H1 (cell line): ENCODE results near the gene ZACN. TPM values are rescaled to one million over a fixed set of nuclear protein-coding genes. Genes with fewer than 3 reads are reported as not detected.

Source experiments
- CTCF ChIA-PET: fragments of 300-600 bp; sonication (Branson Sonifier 250); formaldehyde crosslinking; loops from one replicate; lab custom pipeline; 2021; ENCODE audit not compliant: partially characterized antibody; lab: Charles Lee
- POLR2A ChIA-PET: fragments of 300-600 bp; sonication (Branson Sonifier 250); formaldehyde crosslinking; loops from one replicate; lab custom pipeline; 2021; ENCODE audit warnings: inconsistent platforms; ENCODE audit not compliant: partially characterized antibody; lab: Charles Lee
- DNase-seq, 2 experiments: peaks; one replicate each; pipeline versions ENCODE4 v3.0.0 to v3.0.0-alpha.2; 2010 to 2022; ENCODE audit warnings: low spot score in 2 of 2, low read depth in 1 of 2, mixed read lengths in 1 of 2
- FAIRE-seq: peaks from 2 replicates; lab custom pipeline; 2011; peaks lifted over from hg19 to GRCh38; lab: Jason Lieb, UNC
- H2AFZ ChIP-seq: 2 replicates; pipeline ENCODE4 v1.8.1; 2012; ENCODE audit warnings: low read length, inconsistent platforms
- H2AK5ac ChIP-seq: 2 replicates; pipeline ENCODE4 v1.6.1; 2013; ENCODE audit warnings: low read depth, low read length
- H2BK120ac ChIP-seq: replicated peaks from 2 replicates; pipeline ENCODE3; 2013; ENCODE audit warnings: low read depth, low read length, inconsistent platforms
- H2BK12ac ChIP-seq: 2 replicates; pipeline ENCODE4 v1.6.1; 2013; ENCODE audit warnings: low read depth, low read length
- H2BK15ac ChIP-seq: 2 replicates; pipeline ENCODE4 v1.6.1; 2013; ENCODE audit warnings: low read length
- H2BK20ac ChIP-seq: 2 replicates; pipeline ENCODE4 v1.6.1; 2013; ENCODE audit warnings: low read length
- H2BK5ac ChIP-seq: 2 replicates; pipeline ENCODE4 v1.6.1; 2013; ENCODE audit warnings: low read depth, low read length
- H3K14ac ChIP-seq: 2 replicates; pipeline ENCODE4 v1.6.1; 2013; ENCODE audit warnings: inconsistent platforms; ENCODE audit not compliant: insufficient read length
- H3K18ac ChIP-seq: 2 replicates; pipeline ENCODE4 v1.6.1; 2013; ENCODE audit warnings: low read length; ENCODE audit errors: extremely low read depth
- H3K23ac ChIP-seq: 2 replicates; pipeline ENCODE4 v1.6.1; 2013; ENCODE audit warnings: inconsistent platforms; ENCODE audit not compliant: insufficient read length
- H3K23me2 ChIP-seq: 2 replicates; pipeline ENCODE4 v1.6.1; 2013; ENCODE audit warnings: low read depth, low read length
- H3K27ac ChIP-seq: 2 replicates; pipeline ENCODE4 v1.6.1; 2011; ENCODE audit warnings: low read depth, low read length, inconsistent platforms
- H3K27me3 ChIP-seq, 4 experiments: replicated peaks in 1 of 4; 1 replicate in 1 of 4; 2 replicates in 3 of 4; pipeline versions ENCODE4 v1.6.1 to v1.8.1; 2011 to 2013; ENCODE audit warnings: low read length in 3 of 4, mild to moderate bottlenecking in 3 of 4, inconsistent platforms in 2 of 4, mixed read lengths in 2 of 4, moderate library complexity in 1 of 4; ENCODE audit not compliant: control insufficient read depth in 3 of 4, insufficient read depth in 3 of 4; ENCODE audit errors: extremely low read depth in 1 of 4
- H3K36me3 ChIP-seq, 4 experiments: 2 replicates each; pipeline versions ENCODE4 v1.6.1 to v1.8.1; 2011 to 2013; ENCODE audit warnings: mild to moderate bottlenecking in 4 of 4, low read length in 3 of 4, moderate library complexity in 2 of 4, control low read depth in 1 of 4, inconsistent platforms in 1 of 4; ENCODE audit not compliant: insufficient read depth in 4 of 4, control insufficient read depth in 2 of 4
- H3K4ac ChIP-seq: replicated peaks from 2 replicates; pipeline ENCODE3; 2013; ENCODE audit warnings: low read length, low read depth, mixed read lengths, inconsistent platforms; ENCODE audit not compliant: insufficient read length
- H3K4me1 ChIP-seq, 4 experiments: replicated peaks in 1 of 4; 1 replicate in 1 of 4; 2 replicates in 3 of 4; pipeline versions ENCODE4 v1.6.1 to v1.8.1; 2011 to 2013; ENCODE audit warnings: low read length in 3 of 4, inconsistent platforms in 2 of 4, mixed read lengths in 1 of 4; ENCODE audit not compliant: insufficient read depth in 4 of 4, control insufficient read depth in 3 of 4
- H3K4me2 ChIP-seq, 2 experiments: 2 replicates each; pipeline versions ENCODE4 v1.6.1 to v1.8.1; 2011 to 2013; ENCODE audit warnings: low read depth in 2 of 2, low read length in 2 of 2, control low read depth in 1 of 2, inconsistent platforms in 1 of 2, mild to moderate bottlenecking in 1 of 2; ENCODE audit not compliant: insufficient read depth in 1 of 2
- H3K4me3 ChIP-seq, 4 experiments: fragments of 200-600, 300-600 bp in 1 of 4; sonication (generic), shearing (Covaris generic), sonication (Bioruptor Twin) in 1 of 4; 2 replicates each; pipeline versions ENCODE4 v1.5.1 to v1.8.1; 2011 to 2016; ENCODE audit warnings: low read length in 4 of 4, low read depth in 3 of 4, control low read depth in 2 of 4, inconsistent platforms in 2 of 4, mild to moderate bottlenecking in 2 of 4, mixed read lengths in 1 of 4, moderate library complexity in 1 of 4; ENCODE audit not compliant: insufficient read depth in 2 of 4; ENCODE audit errors: extremely low read depth in 1 of 4
- H3K56ac ChIP-seq: replicated peaks from 2 replicates; pipeline ENCODE3; 2013; ENCODE audit warnings: low read depth, mild to moderate bottlenecking, mixed read lengths, low read length, inconsistent platforms; ENCODE audit not compliant: insufficient read length
- H3K79me1 ChIP-seq: 2 replicates; pipeline ENCODE4 v1.6.1; 2013; ENCODE audit warnings: low read depth, low read length, control low read depth
- H3K79me2 ChIP-seq, 2 experiments: 2 replicates each; pipeline versions ENCODE4 v1.6.1 to v1.8.1; 2012 to 2013; ENCODE audit warnings: low read length in 2 of 2, mild to moderate bottlenecking in 2 of 2, inconsistent platforms in 1 of 2; ENCODE audit not compliant: insufficient read depth in 2 of 2, control insufficient read depth in 1 of 2
- H3K9ac ChIP-seq, 4 experiments: replicated peaks in 1 of 4; 1 replicate in 1 of 4; 2 replicates in 3 of 4; pipeline versions ENCODE4 v1.6.1 to v1.8.1; 2011 to 2013; ENCODE audit warnings: low read depth in 3 of 4, low read length in 3 of 4, control low read depth in 2 of 4, mild to moderate bottlenecking in 2 of 4, moderate library complexity in 2 of 4, inconsistent platforms in 1 of 4; ENCODE audit errors: extremely low read depth in 1 of 4
- H3K9me3 ChIP-seq, 2 experiments: 2 replicates each; pipeline versions ENCODE4 v1.6.1 to v1.8.1; 2012 to 2013; ENCODE audit warnings: mild to moderate bottlenecking in 2 of 2, moderate library complexity in 2 of 2, control low read depth in 1 of 2, inconsistent platforms in 1 of 2, low read depth in 1 of 2, low read length in 1 of 2, mixed read lengths in 1 of 2; ENCODE audit not compliant: insufficient read depth in 2 of 2
- H4K20me1 ChIP-seq, 2 experiments: replicated peaks in 1 of 2; 2 replicates each; pipeline versions ENCODE3 to v1.8.1; 2011 to 2013; ENCODE audit warnings: inconsistent platforms in 2 of 2, low read length in 2 of 2, mild to moderate bottlenecking in 1 of 2; ENCODE audit not compliant: insufficient read depth in 2 of 2, control insufficient read depth in 1 of 2
- H4K5ac ChIP-seq: 2 replicates; pipeline ENCODE4 v1.6.1; 2013; ENCODE audit warnings: low read length, low read depth, mixed read lengths, inconsistent platforms; ENCODE audit not compliant: insufficient read length
- H4K8ac ChIP-seq: 2 replicates; pipeline ENCODE4 v1.8.0; 2013; ENCODE audit warnings: mild to moderate bottlenecking, moderate library complexity, low read length, inconsistent platforms; ENCODE audit not compliant: insufficient read depth; ENCODE audit errors: extremely low read depth
- H4K91ac ChIP-seq: replicated peaks from 2 replicates; pipeline ENCODE3; 2013; ENCODE audit warnings: low read length, mixed read lengths, inconsistent platforms; ENCODE audit not compliant: insufficient read length
- CBX8 ChIP-seq: fragments of 300-800, 300-1000 bp; sonication (generic); IDR thresholded peaks from 2 replicates; pipeline ENCODE4 v1.7.1; 2016; ENCODE audit warnings: low read depth, low read length, borderline replicate concordance
- EGR1 ChIP-seq: IDR thresholded peaks from 2 replicates; pipeline ENCODE4 v1.6.1; 2011; ENCODE audit warnings: low read depth, low read length, borderline replicate concordance
- EP300 ChIP-seq, 2 experiments: IDR thresholded peaks; 1 replicate in 1 of 2; 2 replicates in 1 of 2; pipeline ENCODE4 v1.6.1; 2011 to 2012; ENCODE audit warnings: low read depth in 2 of 2, low read length in 2 of 2, mild to moderate bottlenecking in 2 of 2, borderline replicate concordance in 1 of 2, inconsistent platforms in 1 of 2, moderate library complexity in 1 of 2
- EZH2 ChIP-seq: fragments of 200-600 bp; sonication (generic); IDR thresholded peaks from 2 replicates; pipeline ENCODE4 v1.7.1; 2012; ENCODE audit warnings: low read depth, mild to moderate bottlenecking, moderate library complexity, low read length, inconsistent platforms; ENCODE audit not compliant: severe bottlenecking
- GABPA ChIP-seq: IDR thresholded peaks from 2 replicates; pipeline ENCODE4 v1.6.1; 2011; ENCODE audit warnings: mild to moderate bottlenecking, low read length, moderate library complexity, borderline replicate concordance; ENCODE audit not compliant: insufficient read depth
- RAD21 ChIP-seq, 2 experiments: IDR thresholded peaks in 1 of 2; conservative IDR thresholded peaks in 1 of 2; 2 replicates each; pipeline ENCODE4 v1.6.1; 2011; ENCODE audit warnings: low read depth in 2 of 2, low read length in 2 of 2, improper control_type of control experiment in 1 of 2, inconsistent platforms in 1 of 2, mild to moderate bottlenecking in 1 of 2, moderate library complexity in 1 of 2
- RNF2 ChIP-seq: fragments of 200-900, 300-1000 bp; sonication (generic); IDR thresholded peaks from 2 replicates; pipeline ENCODE4 v1.7.1; 2016; ENCODE audit warnings: borderline replicate concordance, low read depth, mild to moderate bottlenecking, antibody characterized with exemption, low read length; ENCODE audit not compliant: poor library complexity, severe bottlenecking; ENCODE audit errors: missing control alignments
- ZNF274 ChIP-seq: IDR thresholded peaks from 2 replicates; pipeline ENCODE4 v1.7.0; 2012; ENCODE audit warnings: low read length, borderline replicate concordance; ENCODE audit errors: extremely low read depth
- WGBS, 2 experiments: shearing (Covaris generic) in 1 of 2; methylation state at CpG; one replicate each; pipeline versions ENCODE4 v1.1.6 to v1.1.7; 2013 to 2015; ENCODE audit warnings: low lambda C conversion rate in 2 of 2, mixed read lengths in 2 of 2, inconsistent platforms in 1 of 2, low coverage in 1 of 2, missing lambda C conversion rate in 1 of 2; ENCODE audit not compliant: insufficient replicate concordance in 2 of 2, insufficient coverage in 1 of 2, insufficient read length in 1 of 2; ENCODE audit errors: extremely low coverage in 1 of 2, missing lambda C conversion rate in 1 of 2; 5-methylcytosine and 5-hydroxymethylcytosine counted together
- polyA plus RNA-seq, 7 experiments: library from polyadenylated mRNA; depleted of rRNA in 3 of 7; stranded (reverse) in 5 of 7; unstranded in 2 of 7; fragments of >200 nt in 5 of 7; fragments of 200-250 nt in 2 of 7; gene quantifications; 1 replicate in 5 of 7; 2 replicates in 1 of 7; 4 replicates in 1 of 7; pipeline versions ENCODE4 v1.2.1 to v1.2.3, GENCODE V29; 2011 to 2013; ENCODE audit warnings: missing spikeins in 2 of 7, mixed read lengths in 2 of 7
- total RNA-seq: library from RNA; stranded (reverse); fragmentation: NEBNext Ultra II Directional; extraction: Animal tissue kit (Norgen Biotek cat#: 25700); gene quantifications from 2 replicates; pipeline ENCODE4 v1.2.1, GENCODE V29; 2021

The ZACN gene
- total and polyA plus RNA-seq, 2 of the 8 experiments (the other 6 are each of a cell fraction or from before 2014, with no cell fraction given) = 0.26 TPM; not detected in 1

- Histone ChIP-seq H3K18ac (no peak overlapping the region), H3K36me3 (peaks cover 14 to 41% (median 37%) of the 10 kb centered on the region in 4 experiments), H3K23me2 (peaks cover 6% of the 10 kb centered on the region; the same call in 1 of the 2 replicates), H2BK120ac (no peak overlapping the region), H3K4ac (no peak overlapping the region), H2BK5ac (no peak overlapping the region), H3K4me2 (no peak overlapping the region), H4K8ac (no peak overlapping the region), H3K56ac (no peak overlapping the region), H4K5ac (no peak overlapping the region), H3K79me2 (no peaks in the 10 kb centered on the region), H3K14ac (no peak overlapping the region), H3K27me3 (peaks cover 4 to 15% (median 12%) of the 10 kb centered on the region in 4 experiments; a peak in 6 of 7 replicates), H2BK12ac (no peak overlapping the region), H3K27ac (no peak overlapping the region), H3K9me3 (no peaks in the 10 kb centered on the region), H2AK5ac (no peak overlapping the region), H3K4me3 (no peak overlapping the region), H3K9ac (no peak overlapping the region), H3K4me1 (peaks cover 0 to 26% (median 16%) of the 10 kb centered on the region in 4 experiments; a peak in 6 of 7 replicates), H2AFZ (no peak overlapping the region), H3K79me1 (no peaks in the 10 kb centered on the region), H2BK20ac (no peak overlapping the region), H4K91ac (no peak overlapping the region), H4K20me1 (peaks cover 3 to 7% of the 10 kb centered on the region in 2 experiments), H2BK15ac (no peak overlapping the region), H3K23ac (no peak overlapping the region)
- ChIA-PET POLR2A (no interaction called here), CTCF (interaction anchor here (0.6 to 1.1 kb wide), 4 partner anchors 8 to 69 kb away, joined by 3 to 6 read pairs (median 4); no protein-coding TSS in a partner anchor)
- FAIRE-seq = no peak
- 93% methylated on average over 15 of the region's 15 CpGs; no CpG with 5 or more reads in 1 of the 2 experiments for WGBS, 2 experiments
- no peak for DNase-seq
- TF ChIP-seq EGR1 (no peak), ZNF274 (no peak), CBX8 (no peak), EZH2 (no peak), GABPA (no peak), EP300 (IDR thresholded peaks at IDR 0.05; ENCODE audit: borderline replicate concordance in 1 of 2, low read depth in 2 of 2, low read length in 2 of 2) (no peak), RAD21 (IDR thresholded peaks at IDR 0.05 in 1 of 2, conservative IDR thresholded peaks at IDR 0.05 in 1 of 2; ENCODE audit: low read depth in 2 of 2, low read length in 2 of 2) (no peak), RNF2 (no peak)
These were observed 4.7 kb downstream of the ZACN start for GRCh38 chr17:76083536-76084182.
